RWPE1 (cell line): Measurements from ENCODE around the gene STK39.

Experiments
- CTCF ChIA-PET: fragments of 350-600 bp; sonication (Branson Sonifier 250); formaldehyde crosslinking; extraction: SDS; loops from one replicate; lab custom pipeline; 2021; lab: Yijun Ruan, JAX
- POLR2A ChIA-PET: fragments of 400-600 bp; formaldehyde crosslinking; extraction: SDS; loops from one replicate; lab custom pipeline; 2020; ENCODE audit warnings: antibody characterized with exemption; ENCODE audit not compliant: low non-redundant PET; lab: Yijun Ruan, JAX
- DNase-seq: peaks from one replicate; pipeline ENCODE4 v3.0.0; 2012; ENCODE audit warnings: low spot score
- H3K27ac ChIP-seq: fragments of 450-650 bp; 2 replicates; pipeline ENCODE4 v1.5.1; 2017
- TF ChIP-seq, protein P1 (sequence below): fragments of 450-650 bp; conservative IDR thresholded peaks from 2 replicates; pipeline ENCODE4 v1.5.1; 2017; ENCODE audit warnings: low read depth, mild to moderate bottlenecking

STK39 gene

DNA sequence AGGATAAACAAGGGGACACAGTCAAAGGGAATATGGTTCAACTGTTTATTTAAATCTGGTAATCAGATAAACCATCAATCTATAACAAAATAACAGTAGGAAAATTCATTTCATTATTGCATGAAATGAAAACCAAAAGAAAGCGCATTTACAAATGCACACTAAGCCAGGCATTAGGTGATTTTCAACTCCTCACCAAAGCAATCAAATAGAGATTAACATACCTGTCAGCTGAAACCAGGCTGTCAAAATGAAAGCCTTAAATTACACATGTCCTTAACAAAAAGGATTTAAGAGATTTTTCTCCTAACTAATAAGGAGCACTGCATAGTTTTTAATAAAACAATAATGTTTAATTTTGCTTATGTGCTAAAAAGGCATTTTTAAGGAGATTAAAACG, 23.0 kb downstream of the STK39 start:
- TF ChIP-seq, protein P1, sequence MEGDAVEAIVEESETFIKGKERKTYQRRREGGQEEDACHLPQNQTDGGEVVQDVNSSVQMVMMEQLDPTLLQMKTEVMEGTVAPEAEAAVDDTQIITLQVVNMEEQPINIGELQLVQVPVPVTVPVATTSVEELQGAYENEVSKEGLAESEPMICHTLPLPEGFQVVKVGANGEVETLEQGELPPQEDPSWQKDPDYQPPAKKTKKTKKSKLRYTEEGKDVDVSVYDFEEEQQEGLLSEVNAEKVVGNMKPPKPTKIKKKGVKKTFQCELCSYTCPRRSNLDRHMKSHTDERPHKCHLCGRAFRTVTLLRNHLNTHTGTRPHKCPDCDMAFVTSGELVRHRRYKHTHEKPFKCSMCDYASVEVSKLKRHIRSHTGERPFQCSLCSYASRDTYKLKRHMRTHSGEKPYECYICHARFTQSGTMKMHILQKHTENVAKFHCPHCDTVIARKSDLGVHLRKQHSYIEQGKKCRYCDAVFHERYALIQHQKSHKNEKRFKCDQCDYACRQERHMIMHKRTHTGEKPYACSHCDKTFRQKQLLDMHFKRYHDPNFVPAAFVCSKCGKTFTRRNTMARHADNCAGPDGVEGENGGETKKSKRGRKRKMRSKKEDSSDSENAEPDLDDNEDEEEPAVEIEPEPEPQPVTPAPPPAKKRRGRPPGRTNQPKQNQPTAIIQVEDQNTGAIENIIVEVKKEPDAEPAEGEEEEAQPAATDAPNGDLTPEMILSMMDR, result no peak
- POLR2A ChIA-PET, result no interaction called here
- CTCF ChIA-PET, result no interaction called here

DNA sequence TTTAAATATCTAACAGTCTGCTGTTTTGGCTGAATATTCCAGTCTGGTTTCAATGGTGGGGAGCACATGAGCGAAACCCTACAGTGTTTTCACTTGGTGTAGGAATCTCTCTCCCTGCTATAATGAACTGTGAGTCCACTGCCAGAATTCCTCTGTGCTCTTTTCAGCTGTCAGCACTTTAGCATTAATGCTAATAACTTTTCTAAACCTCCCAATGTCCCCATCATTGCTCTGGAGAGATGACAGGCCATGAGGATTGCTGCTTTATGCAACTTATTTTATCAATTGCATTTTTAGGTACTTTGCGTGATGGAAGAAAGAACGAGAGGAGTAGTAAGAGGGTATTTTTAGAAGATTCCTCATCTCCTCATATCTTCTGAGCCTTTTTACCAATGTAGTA, 25.3 kb downstream of the STK39 start:
- DNase-seq, result no peak
- CTCF ChIA-PET, result no interaction called here

More for the DNA sequence above, 23.0 kb downstream of the STK39 start:
- no peak overlapping the region for H3K27ac ChIP-seq
- DNase-seq, result no peak

DNA sequence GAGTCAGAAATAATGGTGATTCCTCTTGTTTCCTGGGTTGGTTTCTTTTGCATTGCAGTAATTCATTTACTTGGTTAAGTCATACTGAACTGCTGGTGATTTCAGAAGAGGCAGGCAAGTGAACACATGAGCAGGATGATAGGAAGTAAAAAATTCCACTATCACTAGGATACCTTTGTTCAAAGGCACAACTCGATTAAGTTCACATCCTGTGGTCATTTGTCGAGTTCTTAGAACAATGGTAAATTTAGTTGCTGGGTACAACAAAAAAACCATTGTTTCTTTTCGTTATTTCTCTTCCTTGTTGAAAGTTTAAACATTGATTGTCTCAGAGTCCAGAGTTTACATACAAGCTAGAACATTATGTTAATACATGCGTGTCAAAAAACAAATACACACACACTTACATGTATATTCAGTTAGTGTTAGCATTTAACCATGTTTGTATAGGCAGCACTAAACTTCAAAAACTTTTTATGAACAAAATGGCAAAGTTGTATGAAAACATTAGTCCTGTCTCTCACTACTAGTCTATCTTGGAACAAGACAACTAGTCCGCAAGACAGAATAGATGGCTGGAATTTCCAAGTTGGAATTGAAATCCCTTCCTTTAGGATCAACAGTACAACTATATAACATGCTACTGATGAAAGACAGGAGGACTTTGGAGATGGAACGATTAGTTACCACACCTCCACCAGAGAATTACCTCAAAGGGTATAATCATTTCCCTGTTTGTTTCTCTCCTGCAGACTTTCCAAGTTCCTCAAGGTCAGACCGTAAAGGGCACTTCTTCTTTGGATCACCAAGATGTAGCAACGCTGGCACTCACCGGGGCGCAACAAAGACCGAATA, 26.2 kb downstream of the STK39 start:
- ChIA-PET CTCF (interaction anchor here (0.6 kb wide), 1 partner anchor 12 kb away, joined by 3 read pairs; no protein-coding TSS in a partner anchor), POLR2A (no interaction called here)
- TF ChIP-seq, protein P1, result no peak
- no peak for DNase-seq
- H3K27ac ChIP-seq, result no peak overlapping the region

More for the DNA sequence above, 25.3 kb downstream of the STK39 start:
- TF ChIP-seq, protein P1, result no peak
- POLR2A ChIA-PET, result no interaction called here
- no peak overlapping the region for H3K27ac ChIP-seq

DNA sequence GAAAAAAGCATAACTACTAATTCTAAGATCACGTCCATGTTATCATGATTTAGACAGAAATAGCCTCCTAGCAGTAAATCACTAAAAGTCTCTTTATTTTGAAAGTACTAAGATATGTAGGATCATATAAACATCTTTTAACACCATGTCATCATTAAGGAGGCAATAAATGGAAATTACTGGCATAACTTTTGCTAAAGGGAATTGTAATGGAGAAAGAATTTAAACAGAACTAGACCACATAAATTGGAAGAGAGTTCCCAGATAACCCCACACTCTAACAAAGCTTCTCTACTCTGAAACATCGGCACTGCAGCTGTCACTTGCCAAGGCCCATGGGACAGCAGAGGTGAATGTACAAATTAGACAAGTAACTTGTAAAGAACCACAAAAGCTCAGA, 29.5 kb downstream of the STK39 start:
- TF ChIP-seq, protein P1, result no peak
- CTCF ChIA-PET, result no interaction called here
- POLR2A ChIA-PET, result no interaction called here
- H3K27ac ChIP-seq, result no peak overlapping the region
- no peak for DNase-seq

DNA sequence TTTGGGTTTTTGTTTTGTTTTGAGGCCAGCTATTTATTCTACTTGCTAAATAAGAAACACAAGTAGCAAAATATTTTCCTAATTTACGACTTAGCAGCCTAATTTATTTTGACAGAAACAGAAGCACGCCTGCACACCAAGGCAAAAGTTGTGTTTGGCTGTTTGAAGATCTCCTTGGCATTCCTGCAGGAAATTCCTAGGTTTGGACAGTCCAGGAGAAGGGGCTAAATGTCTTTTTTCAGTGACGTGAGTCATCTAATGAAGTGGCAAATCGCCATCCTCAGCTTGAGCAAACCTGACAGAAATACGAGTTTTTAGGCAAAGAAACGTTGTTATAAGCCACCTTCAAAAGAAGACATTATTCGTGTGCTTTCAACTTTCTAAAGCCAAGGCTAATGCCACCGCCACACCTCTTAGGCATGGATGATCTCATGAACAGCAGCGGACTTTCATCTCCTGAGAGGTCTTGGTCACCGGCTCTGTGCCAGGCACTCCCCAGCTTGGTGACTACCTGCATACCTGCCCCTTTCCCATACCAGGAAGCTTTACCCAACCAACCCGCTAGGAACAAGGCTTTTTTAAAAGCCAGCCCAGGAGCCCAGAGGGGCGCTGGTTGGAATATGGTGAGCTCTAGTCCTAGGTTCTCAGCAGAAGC, 30.9 kb downstream of the STK39 start:
- CTCF ChIA-PET, result interaction anchor here (1.1 kb wide), 1 partner anchor 12 kb away, joined by 3 read pairs; no protein-coding TSS in a partner anchor
- no peak overlapping the region for H3K27ac ChIP-seq
- POLR2A ChIA-PET, result no interaction called here

DNA sequence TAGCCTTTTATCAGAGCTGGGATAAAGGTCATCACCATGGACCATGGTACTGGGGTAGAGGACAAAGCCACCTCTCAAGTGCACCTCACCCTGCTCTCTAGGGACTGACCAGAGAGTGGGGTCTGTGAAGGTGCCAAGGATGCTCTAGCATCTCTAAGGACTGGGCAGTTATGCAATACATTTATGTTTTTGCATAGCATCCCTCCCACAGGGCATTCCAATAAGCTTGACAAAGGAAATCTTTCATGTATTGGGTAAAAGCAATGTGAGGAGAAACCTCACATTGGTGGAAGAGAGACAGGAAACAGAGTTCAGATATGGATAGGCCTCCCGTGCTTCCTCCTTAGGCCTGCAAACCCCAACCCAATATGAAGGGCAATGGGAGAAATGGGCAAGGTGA, 31.6 kb downstream of the STK39 start:
- no peak overlapping the region for H3K27ac ChIP-seq
- TF ChIP-seq, protein P1, result no peak
- ChIA-PET POLR2A (no interaction called here), CTCF (interaction anchor here (1.1 kb wide), 1 partner anchor 13 kb away, joined by 3 read pairs; no protein-coding TSS in a partner anchor)
- no peak for DNase-seq

More for the DNA sequence above, 30.9 kb downstream of the STK39 start:
- TF ChIP-seq, protein P1, result no peak
- DNase-seq, result no peak
